PC-3 (cell line): ENCODE data around the gene DNMBP. TPM values are rescaled to one million over a fixed set of nuclear protein-coding genes. Genes with fewer than 3 reads are reported as not detected.

ENCODE experiments used
- ATAC-seq: fragments of 200-7000 bp; cut with Tn5 transposase; 2 replicates; pipeline ENCODE4 v1.9.1; 2020; ENCODE audit warnings: mild to moderate bottlenecking, moderate library complexity
- BruUV-seq: library from RNA; stranded (reverse); fragments of 400-500 nt; replicated peaks from 2 replicates; lab custom pipeline; 2021; lab: Mats Ljungman, UMichigan
- CTCF ChIA-PET: fragments of 300-600 bp; sonication (Branson Sonifier 250); formaldehyde crosslinking; loops from one replicate; lab custom pipeline; 2022; ENCODE audit warnings: antibody characterized with exemption; lab: Charles Lee
- POLR2A ChIA-PET: fragments of 300-600 bp; sonication (Branson Sonifier 250); formaldehyde crosslinking; loops from one replicate; lab custom pipeline; 2022; ENCODE audit warnings: antibody characterized with exemption; ENCODE audit not compliant: unreplicated experiment; lab: Charles Lee
- DNase-seq: peaks from one replicate; pipeline ENCODE4 v3.0.0-alpha.2; 2015
- H2AFZ ChIP-seq: fragments of 300-600 bp; sonication (generic); 2 replicates; pipeline ENCODE4 v1.6.0; 2016; ENCODE audit warnings: antibody characterized with exemption, low read length
- H3F3A ChIP-seq: fragments of 300-600 bp; sonication (generic); one replicate; pipeline ENCODE4 v1.6.0; 2017; ENCODE audit warnings: antibody characterized with exemption, low read length, control low read depth, mild to moderate bottlenecking; ENCODE audit not compliant: unreplicated experiment
- H3K27ac ChIP-seq: fragments of 300-600 bp; sonication (generic); 2 replicates; pipeline ENCODE4 v1.5.1; 2016; ENCODE audit warnings: mild to moderate bottlenecking, low read length
- H3K27me3 ChIP-seq: fragments of 300-600 bp; sonication (generic); 2 replicates; pipeline ENCODE4 v1.6.1; 2016; ENCODE audit warnings: low read length, mixed read lengths
- H3K36me3 ChIP-seq: fragments of 300-600 bp; sonication (generic); 2 replicates; pipeline ENCODE4 v1.6.1; 2016; ENCODE audit warnings: low read depth, mixed run types, low read length, mixed read lengths
- H3K4me1 ChIP-seq: fragments of 300-600 bp; sonication (generic); 2 replicates; pipeline ENCODE4 v1.5.1; 2016; ENCODE audit warnings: low read length; ENCODE audit not compliant: insufficient read depth
- H3K4me2 ChIP-seq: fragments of 300-600 bp; sonication (generic); 2 replicates; pipeline ENCODE4 v1.6.0; 2016; ENCODE audit warnings: low read length
- H3K4me3 ChIP-seq: fragments of 300-600 bp; sonication (generic); 2 replicates; pipeline ENCODE4 v1.5.1; 2016; ENCODE audit warnings: mild to moderate bottlenecking, low read length, mixed read lengths
- H3K79me2 ChIP-seq: fragments of 300-600 bp; sonication (generic); 2 replicates; pipeline ENCODE4 v1.6.1; 2017; ENCODE audit warnings: low read length, mixed read lengths
- H3K9ac ChIP-seq: fragments of 300-600 bp; sonication (generic); 2 replicates; pipeline ENCODE4 v1.6.0; 2016; ENCODE audit warnings: mild to moderate bottlenecking, low read length
- H3K9me2 ChIP-seq: fragments of 300-600 bp; sonication (generic); replicated peaks from 2 replicates; pipeline ENCODE4 v1.6.1; 2016; ENCODE audit warnings: mixed run types, low read length, mixed read lengths
- H3K9me3 ChIP-seq: fragments of 300-600 bp; sonication (generic); 2 replicates; pipeline ENCODE4 v1.6.1; 2016; ENCODE audit warnings: low read length, mixed read lengths
- H4K20me1 ChIP-seq: fragments of 300-600 bp; sonication (generic); 2 replicates; pipeline ENCODE4 v1.6.1; 2016; ENCODE audit warnings: low read length, mixed read lengths
- CTCF ChIP-seq: fragments of 300-600 bp; sonication (generic); conservative IDR thresholded peaks from 2 replicates; pipeline ENCODE4 v1.5.1; 2017; ENCODE audit warnings: antibody characterized with exemption, low read depth, mild to moderate bottlenecking, low read length
- EZH2 ChIP-seq: fragments of 300-600 bp; sonication (generic); IDR thresholded peaks from one replicate; pipeline ENCODE4 v1.6.1; 2017; ENCODE audit warnings: antibody characterized with exemption, mild to moderate bottlenecking, low read length; ENCODE audit not compliant: unreplicated experiment
- EZH2phosphoT487 ChIP-seq: fragments of 300-600 bp; sonication (generic); IDR thresholded peaks from 2 replicates; pipeline ENCODE4 v1.6.1; 2018; ENCODE audit warnings: mild to moderate bottlenecking, antibody characterized with exemption, low read length, borderline replicate concordance
- intact Hi-C: fragments of 100-400 bp; cut with micrococcal nuclease; formaldehyde crosslinking; loops from 2 replicates; pipeline ENCODE4 v1.9.0; 2023
- total RNA-seq: library from RNA; depleted of rRNA; stranded (reverse); fragments of >200 nt; gene quantifications from 2 replicates; pipeline ENCODE4 v1.2.3, GENCODE V29; 2014

Gene DNMBP
- total RNA-seq, 1 experiment from 2014 or later, result 6.2 TPM

GRCh38 chr10:99927721-99928280 is 81.9 kb downstream of the DNMBP start:
- H3K4me3 ChIP-seq, result no peak overlapping the region
- H3F3A ChIP-seq, result no peaks in the 10 kb centered on the region
- POLR2A ChIA-PET, result no interaction called here
- H3K27me3 ChIP-seq, result no peaks in the 10 kb centered on the region
- H3K9me2 ChIP-seq, result no peaks in the 10 kb centered on the region
- H3K9me3 ChIP-seq, result no peaks in the 10 kb centered on the region
- no peaks in the 10 kb centered on the region for H3K36me3 ChIP-seq
- CTCF ChIA-PET, result no interaction called here
- no peak for TF ChIP-seq CTCF
- no peak for TF ChIP-seq EZH2
- no peak for TF ChIP-seq EZH2phosphoT487
- BruUV-seq, result no TSS peak
- no peak overlapping the region for H3K27ac ChIP-seq
- peaks cover 38% of the 10 kb centered on the region for H3K4me1 ChIP-seq
- H2AFZ ChIP-seq, result no peak overlapping the region
- H4K20me1 ChIP-seq, result 0 out of 2 replicates have a peak, but pooled peaks cover 9% of the 10 kb centered on the region
- no peak for ATAC-seq
- peaks cover 31% of the 10 kb centered on the region; the same call in 1 of the 2 replicates for H3K79me2 ChIP-seq
- DNase-seq, result no peak
- H3K9ac ChIP-seq, result no peak overlapping the region
- H3K4me2 ChIP-seq, result no peak overlapping the region
- intact Hi-C loops, result no loop called here

- H3K4me3 ChIP-seq, result no peak overlapping the region
- H3F3A ChIP-seq, result no peaks in the 10 kb centered on the region
- DNase-seq (peak; percentile 40), ATAC-seq (no peak)
- H3K9ac ChIP-seq, result no peak overlapping the region
- ChIA-PET POLR2A (no interaction called here), CTCF (no interaction called here)
- H2AFZ ChIP-seq, result no peak overlapping the region
- H3K4me1 ChIP-seq, result peaks cover 42% of the 10 kb centered on the region
- peak overlapping the region; percentile 33; the same call in 1 of the 2 replicates for H3K4me2 ChIP-seq
- H3K9me3 ChIP-seq, result no peaks in the 10 kb centered on the region
- no peaks in the 10 kb centered on the region for H3K27me3 ChIP-seq
- TF ChIP-seq CTCF, result no peak
- TF ChIP-seq EZH2, result no peak
- TF ChIP-seq EZH2phosphoT487, result no peak
- intact Hi-C loops, result no loop called here
- no TSS peak for BruUV-seq
- peaks cover 31% of the 10 kb centered on the region; the same call in 1 of the 2 replicates for H3K79me2 ChIP-seq
- no peaks in the 10 kb centered on the region for H3K36me3 ChIP-seq
- H3K9me2 ChIP-seq, result no peaks in the 10 kb centered on the region
- 0 out of 2 replicates have a peak, but pooled peaks cover 9% of the 10 kb centered on the region for H4K20me1 ChIP-seq
- H3K27ac ChIP-seq, result no peak overlapping the region
Measured at GRCh38 chr10:99926925-99927720, 82.6 kb downstream of the DNMBP start.
